GM18508 (cell line): ENCODE measurements around the gene SYPL2.

Source experiments
- ATAC-seq: cut with Tn5 transposase; IDR thresholded peaks from one replicate; pipeline ENCODE4 v1.9.1; 2021; ENCODE audit warnings: moderate number of reproducible peaks; ENCODE audit not compliant: insufficient read depth, unreplicated experiment

Gene SYPL2

DNA sequence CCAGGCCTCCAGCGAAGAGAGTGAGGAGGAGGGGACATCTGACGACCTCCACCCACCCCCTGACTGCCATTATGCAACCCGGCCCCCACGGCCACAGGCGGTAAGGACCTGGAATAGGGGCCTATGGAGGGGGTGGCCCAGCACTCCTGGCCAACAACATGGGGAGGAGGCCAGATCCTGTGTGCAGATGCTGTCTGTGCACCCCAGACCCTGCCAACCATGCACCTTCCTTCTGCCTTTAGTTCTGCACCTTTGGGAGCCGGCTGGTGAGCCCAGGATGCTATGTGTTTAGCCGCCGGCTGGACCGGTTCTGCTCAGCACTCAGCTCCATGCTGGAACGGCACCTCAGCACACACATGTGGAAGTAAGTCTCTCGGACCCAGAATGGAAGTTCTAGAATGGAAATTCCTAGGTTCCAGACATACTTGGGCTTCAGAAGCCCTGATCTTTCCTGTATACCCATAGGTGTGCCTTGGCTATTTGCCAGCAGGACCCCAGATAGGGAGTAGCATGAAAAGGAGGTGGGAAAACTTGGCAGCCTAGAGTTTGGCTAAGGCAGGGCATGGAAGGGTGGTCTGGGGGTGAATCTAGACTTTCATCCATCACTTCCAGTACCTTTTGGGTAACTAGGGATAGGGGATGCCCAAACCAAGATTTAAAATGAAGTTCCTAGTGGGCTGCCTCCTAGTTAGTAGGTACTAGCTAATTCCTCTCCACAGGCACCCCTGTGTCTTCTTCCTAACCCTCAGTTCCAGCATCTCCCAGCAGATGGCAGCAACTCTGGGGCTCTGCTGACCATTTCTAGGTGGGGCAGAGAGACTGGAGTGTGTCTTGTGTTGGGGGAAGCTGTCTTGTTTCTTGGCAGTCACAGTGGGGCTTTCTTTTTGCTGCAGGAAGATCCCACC is 23.9 kb downstream of the SYPL2 start:
- ATAC-seq, result no peak

DNA sequence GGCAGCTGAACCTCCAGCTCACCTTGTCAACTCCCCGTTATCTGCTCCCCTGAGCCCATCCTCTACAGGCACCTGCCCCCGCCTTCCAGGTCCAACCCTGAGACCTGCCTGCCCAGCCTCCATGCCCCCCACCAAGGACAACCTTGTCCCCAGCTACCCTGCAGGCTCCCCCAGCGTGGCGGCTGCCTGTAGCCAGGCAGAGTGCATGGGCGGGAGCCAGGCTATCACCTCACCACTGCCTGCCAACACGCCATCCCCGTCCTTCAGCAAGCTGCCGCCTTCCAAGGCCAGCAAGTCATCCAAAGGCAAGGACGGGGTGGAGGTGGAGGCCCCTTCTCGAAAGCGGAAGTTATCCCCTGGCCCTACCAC is 24.6 kb downstream of the SYPL2 start:
- no peak for ATAC-seq

DNA sequence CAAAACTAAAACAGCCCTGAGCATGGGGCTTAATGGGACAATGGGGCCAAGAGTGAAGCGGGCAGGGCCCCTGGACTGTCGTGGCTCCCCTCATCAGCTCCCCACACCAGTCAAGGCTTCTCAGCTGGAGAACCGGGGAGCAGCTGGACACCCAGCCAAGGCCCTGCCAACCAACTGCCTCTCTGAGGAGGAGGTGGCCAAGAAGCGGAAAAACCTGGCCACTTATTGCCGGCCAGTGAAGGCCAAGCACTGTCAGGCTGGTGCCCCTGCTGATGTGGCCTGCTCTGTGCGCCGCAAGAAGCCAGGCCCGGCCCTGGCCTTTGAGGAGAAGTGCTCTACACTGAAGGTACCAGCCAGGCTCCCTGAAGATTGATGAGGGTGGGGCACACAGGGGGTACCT is 25.0 kb downstream of the SYPL2 start:
- ATAC-seq, result no peak

DNA sequence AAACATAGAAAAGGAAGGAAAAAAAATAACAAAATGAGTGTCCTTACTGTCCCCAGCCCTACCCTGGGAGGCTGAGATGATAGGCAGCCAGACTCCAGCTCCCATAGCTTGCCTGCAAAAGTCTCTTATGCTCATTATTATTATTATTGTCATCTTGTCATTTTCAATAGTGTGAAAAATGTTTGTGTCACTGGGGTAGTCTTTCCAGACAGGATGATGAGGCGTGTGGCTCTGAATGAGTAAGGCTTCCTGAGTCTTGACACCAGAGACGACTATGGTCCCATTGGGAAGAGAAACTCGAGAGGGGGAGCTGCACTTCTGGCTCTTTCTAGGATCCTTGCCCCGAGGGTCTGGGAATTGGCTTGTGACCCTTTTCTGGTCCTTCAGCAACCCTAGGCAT is 26.4 kb downstream of the SYPL2 start:
- ATAC-seq, result no peak

DNA sequence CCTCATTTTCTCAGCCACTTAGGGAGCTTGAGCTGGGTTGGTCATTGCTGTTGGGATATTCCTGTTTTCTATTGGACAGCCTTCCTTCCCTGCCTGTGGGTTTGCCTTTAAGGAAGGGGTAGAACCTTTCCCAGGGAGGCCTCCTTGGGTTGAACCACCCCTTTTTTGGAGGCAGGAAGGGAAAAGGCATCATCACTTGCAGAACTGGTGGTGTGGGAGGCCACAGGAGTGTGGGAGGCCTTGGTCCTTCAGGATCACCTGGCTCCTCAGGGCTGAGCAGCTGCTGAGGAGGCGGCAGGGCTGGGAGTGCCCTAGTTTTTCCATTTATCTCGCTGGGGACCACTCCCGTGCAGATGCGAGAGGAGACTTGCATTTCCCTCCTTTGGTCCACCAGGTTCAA is 26.9 kb downstream of the SYPL2 start:
- no peak for ATAC-seq

DNA sequence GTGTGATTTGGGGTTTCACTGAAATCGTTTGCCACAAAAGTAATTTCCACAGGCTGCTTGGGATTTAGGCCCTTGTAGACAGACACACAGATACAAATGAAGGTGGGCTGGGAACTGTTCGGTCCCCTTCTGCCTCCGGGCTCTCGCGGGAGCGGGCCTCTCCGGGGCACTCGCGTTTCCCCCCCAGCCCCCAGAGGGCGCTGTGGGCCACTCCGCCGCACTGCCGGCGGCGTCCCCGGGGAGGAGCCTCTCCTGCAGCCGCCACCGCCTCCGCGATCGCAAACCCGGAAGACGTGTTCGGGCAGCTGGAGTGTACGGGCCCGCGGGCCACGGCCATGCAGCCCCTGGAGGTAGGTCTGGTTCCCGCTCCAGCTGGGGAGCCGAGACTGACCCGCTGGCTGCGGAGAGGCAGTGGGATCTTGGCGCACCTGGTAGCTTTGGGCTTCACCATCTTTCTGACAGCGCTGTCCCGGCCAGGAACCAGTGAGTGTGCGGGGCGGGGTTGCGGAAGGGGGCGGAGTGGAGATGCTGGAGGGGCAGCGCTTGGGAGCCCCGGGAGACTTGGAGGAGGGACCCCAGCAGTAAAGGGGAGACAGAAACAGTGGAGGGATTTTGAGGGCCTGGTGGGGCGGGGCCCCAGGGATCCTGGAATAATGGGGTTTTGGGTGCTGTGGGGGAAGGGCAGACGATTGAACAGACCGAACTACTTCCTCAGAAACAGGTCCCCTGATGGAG is 27.6 kb downstream of the SYPL2 start, which contains the start of gene CYB561D1:
CYB561D1 (plus strand) TSS at position 290 of the 735 bp plus-strand sequence; CDS start at position 336, 46 bp downstream.
- peak; percentile 48 for ATAC-seq

DNA sequence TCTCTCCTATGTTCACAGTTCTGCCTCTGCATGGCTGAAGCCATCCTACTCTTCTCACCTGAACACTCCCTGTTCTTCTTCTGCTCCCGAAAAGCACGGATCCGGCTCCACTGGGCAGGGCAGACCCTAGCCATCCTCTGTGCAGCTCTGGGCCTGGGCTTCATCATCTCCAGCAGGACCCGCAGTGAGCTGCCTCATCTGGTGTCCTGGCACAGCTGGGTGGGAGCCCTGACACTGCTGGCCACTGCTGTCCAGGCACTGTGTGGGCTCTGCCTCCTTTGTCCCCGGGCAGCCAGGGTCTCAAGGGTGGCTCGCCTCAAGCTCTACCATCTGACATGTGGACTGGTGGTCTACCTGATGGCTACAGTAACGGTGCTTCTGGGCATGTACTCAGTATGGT is 29.4 kb downstream of the SYPL2 start:
- ATAC-seq, result no peak

DNA sequence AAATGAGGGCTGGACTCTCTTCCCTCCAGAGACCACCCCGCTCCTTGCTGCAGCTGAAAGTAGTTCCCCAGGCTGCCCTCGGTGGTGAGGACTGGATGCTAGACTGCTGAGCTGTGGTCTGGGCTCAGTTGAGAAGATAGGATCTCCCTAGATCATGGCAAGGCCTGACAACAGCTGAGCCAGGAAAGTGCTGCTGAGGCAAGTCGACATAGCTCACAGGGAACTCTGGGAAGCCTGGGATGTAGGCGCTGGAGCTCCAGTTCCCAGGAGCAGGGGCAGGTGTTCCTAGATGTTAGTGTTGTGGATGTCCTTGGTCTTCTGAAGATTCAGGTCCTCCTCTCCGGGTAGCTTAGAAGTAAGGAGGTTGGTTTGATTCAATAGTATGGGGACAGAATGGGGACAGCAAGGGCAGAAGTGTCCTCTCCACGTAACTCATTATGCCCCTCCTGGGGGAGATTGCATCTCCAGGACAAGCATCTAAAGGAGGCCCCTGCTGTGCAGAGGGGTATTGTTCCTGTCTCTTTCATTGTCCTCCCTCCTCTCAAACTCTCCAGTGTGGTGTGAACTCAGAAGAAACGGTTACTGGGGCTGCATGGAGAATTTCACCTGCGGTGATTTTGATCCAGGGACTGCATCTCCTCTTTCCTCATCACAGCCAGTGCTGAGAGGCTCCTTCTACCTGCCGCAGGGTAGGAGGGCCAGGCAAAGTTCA is 31.3 kb downstream of the SYPL2 start:
- no peak for ATAC-seq

DNA sequence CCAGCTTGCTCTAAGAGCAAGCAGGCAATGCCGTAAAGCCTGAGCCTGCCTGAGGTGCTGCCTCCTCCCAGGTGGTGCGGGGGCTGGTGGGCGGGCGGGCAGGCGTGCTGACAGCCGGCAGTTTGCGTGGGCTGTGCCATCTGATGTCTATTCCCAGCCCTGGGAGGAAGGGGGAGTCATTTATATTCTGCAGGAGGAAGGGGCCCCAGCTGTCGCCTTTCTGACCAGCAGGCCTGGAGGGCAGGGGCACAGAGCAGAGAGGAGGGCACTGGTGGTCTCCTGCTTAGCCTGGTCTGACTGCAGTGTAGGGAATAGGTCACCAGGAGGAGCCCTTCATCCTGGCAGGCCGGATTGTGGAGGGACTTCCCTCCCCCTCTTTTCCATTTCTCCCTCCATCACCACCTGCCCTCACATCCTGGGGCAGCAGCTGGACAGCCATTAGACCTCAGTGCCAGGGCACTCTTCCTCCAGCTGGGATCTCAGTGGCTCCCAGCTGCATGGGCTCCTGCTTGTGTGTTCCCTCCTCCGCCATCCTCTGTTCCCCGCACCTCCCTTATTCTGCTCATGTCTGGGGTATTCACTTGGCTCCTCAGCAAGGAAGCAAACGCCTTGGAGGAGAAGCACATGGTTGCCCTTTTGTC is 31.9 kb downstream of the SYPL2 start:
- no peak for ATAC-seq

DNA sequence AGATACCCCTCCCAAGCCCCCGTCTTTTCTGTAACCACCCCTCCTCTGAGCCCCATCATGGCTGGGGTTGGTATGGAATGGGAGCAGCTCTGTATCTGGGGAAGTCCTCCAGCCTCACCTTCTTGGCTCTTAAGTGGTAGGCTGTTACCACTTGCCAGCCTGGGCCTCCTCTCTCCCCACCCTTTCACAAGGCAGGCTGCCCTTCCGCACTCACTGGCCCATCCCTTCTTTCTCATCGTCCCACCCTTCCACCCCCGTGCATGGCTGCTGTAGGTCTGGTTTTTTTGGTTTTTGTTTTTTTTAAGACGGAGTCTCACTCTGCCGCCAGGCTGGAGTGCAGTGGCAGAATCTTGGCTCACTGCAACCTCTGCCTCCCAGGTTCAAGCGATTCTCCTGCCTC is 32.7 kb downstream of the SYPL2 start:
- no peak for ATAC-seq

DNA sequence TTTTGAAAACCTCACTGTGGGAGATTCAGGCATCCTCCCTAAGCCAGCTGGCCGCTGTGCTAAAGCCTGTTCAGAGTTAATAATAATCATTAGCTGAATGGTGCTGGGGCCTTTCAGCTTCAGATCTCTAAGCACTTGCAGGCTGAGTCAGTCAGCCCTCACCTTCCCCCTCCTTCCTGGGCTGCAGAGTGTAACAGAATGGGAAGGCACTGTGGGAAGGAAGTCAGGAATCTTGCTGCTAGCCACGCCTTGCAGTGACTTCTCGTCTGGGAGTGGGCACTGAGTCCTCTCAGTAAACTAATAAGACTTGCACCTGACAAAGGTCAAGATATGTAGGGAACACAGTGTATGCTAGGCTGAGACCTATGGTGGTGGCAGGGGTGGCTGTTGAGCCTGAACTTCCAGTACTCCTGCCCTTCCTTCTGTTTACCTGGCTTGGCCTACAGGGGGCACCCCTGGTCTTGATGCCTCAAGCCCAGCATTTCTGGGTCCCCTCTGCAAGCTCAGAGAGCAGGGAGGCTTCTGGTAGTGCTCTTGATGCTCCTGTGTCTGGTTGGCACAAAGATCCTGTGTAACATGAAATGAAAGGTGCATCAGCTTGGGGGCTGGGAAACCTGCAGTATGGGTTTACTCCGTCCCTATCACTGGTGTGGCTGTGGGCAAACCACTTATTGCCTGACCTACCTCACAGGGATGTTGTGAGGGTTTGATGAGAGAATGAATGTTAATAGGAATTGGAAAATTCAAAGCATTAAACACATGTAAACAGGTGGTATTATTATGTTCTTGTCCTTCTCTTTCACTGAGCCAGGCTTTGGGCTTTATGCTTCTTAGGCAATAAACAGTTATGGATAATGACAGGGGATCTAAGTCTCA is 33.6 kb downstream of the SYPL2 start:
- ATAC-seq, result no peak

DNA sequence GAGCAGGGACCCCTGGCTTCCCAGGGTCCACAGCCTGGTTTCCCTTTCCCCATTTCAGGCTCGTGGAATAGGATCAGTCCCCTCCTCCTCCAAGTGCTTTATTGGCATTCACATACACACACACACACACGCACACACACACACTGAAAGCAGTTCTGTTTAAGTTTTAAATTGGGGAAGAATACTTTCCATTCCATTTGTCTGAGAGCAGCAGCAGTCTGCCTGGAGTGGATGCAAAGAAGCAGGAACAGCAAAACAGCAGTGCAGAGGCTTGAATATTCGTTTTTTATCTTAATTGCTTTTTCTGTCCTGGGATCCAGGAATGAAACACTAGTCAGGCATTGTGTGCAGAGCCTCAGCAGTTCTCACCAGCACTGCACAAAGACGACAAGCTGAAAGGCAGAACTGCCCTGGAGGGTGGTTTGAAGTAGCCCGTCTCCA is 34.6 kb downstream of the SYPL2 start:
- no peak for ATAC-seq

DNA sequence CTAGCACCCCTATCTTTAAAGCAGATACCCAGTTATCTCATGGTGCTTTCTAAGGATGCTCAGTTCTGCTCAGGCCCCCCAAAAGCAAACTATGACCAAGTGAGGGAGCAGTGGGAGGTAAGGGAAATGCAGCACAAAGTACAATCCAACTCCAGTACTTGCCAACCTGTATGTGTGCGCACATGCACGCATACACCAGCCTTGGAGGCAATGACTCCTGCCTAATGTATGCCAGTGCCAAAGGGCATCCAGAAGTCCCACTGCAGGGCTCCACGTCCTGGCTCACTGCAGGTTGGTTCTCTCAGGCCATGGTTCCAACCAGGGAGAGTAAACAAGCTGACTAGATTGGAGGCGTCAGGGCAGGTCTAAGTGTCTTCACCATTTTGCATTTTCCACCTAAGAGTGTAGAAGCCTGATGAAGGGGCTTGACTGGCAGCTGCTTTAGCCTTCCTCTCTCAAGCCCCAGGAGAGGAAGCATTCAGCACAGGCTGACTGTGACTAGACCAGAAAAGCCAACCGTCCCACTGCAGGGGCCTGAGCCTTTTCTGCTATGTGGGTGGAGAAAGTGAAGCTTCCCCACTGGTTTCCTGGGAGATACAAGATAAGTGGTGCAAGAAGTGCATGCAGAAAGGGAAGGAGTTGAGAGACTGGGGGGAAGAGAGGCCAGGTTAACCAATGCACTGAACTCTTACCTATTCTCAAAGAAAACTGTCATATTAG is 35.5 kb downstream of the SYPL2 start:
- no peak for ATAC-seq

DNA sequence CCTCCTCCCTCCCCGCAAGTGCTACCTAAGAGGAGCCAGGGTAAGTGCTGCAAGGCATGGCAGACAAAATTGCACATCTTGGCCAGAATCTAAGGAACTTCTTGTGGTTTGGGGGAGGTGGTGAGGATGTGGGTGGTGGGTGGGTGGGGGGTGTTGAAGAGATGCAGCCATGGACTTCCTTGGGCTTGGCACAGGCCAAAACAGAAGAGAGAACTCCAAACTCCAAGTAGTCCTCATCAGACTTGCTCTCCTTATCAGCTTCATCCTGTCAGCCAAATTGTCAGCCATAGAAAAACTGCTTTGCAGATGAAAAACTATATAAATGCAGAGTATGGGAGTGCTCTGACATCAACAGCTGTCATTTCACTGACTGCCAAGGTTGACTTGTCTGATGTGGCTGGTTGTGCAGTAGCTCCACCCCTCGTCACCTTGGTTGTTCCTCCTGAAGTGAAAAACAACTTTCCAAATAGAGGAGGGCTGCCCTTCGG is 36.1 kb downstream of the SYPL2 start:
- ATAC-seq, result no peak

DNA sequence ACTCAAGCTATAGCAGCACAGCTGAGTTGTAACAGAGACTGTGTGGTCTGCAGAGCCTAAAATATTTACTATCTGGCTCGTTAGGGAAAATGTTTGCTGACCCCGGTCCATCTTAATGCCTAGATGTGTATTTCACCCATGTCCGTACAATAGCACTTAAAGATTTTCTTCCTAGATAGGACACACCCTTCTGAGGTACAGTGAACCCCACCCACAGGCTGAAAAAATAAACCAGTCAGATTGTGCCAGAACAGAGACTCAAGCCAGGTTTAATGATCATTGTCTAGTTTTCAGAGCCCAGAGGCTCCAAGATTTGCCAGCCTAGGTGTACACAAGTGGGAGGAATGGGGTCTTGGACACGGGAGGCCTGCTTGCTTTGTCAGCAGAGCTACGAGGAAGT is 37.6 kb downstream of the SYPL2 start:
- no peak for ATAC-seq

DNA sequence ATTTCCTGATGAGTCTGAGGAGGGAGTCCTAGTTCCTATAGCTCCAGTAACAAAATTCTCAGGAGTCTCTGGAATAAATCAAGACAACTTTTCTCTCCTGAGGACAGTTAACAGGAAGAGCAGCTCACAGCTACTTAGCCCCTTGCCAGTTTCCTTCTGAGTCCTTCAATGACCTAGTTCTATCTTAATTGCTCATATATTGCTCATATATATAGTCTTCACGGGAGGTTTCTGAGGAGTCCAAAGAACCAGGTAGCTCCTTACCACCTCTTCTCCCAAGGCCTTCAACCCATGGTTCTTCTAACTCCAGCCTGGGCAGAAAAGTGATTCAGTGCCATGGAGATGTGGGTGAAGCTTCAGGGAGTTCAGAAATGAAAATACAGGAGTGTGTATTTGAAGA is 38.6 kb downstream of the SYPL2 start:
- ATAC-seq, result no peak

DNA sequence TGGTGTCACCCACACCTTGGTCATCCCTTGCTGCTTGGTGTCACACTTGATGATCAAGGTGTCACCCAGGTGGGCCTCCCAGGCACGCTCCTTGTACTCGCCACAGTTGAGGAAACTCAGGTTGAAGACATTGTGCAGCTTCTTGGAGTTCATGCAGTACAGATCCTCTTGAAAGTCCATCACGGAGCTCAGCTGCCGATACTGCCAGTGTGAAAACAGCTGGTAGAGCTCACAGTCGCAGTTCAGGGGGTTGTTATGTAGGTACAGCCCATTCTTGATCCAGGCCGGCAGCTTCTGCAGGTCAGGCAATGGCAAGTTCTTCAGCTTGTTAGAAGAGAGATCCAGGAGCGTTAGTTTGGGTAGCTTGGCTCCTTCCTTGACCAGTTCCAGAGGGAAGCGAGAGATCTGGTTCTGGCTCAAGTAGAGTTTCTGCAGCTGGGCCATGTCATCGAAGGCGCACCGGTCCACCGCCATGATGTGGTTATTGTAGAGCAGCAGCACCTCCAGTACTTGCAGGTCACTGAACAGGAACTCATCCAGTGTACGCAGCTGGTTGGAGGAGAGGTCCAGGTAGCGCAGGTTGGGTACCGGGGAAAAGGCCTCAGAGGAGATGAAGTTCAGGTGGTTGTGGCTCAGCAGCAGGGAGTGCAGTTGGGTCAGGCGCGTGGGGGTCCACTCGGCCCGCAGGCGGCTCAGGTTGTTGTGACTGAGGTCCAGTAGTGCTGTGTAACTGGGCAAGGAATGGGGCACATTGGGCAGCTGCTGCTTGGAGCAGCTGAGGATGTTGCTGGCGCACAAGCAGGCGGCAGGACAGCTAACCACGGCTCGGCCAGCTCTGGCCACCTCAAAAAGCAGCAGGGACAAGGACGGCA is 41.9 kb downstream of the SYPL2 start:
- ATAC-seq, result no peak

DNA sequence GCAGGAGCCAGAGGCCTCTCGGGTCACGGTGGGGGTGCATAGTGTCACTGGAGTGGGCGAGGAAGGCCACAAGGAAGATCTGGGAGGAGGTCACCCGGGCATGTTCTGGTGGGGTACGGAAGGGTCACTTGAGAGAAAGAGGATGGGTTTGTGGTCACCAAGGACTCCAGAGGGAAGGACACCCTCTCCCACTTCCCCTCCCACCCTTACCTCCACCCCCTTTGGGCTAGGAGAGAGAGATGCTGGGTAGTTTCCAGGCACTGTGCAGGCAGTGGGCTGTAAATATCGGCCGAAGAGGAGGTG is 42.5 kb downstream of the SYPL2 start:
- ATAC-seq, result no peak
